Measurements from ENCODE around the gene UBE2D1. TPM values are rescaled to one million over a fixed set of nuclear protein-coding genes. Genes with fewer than 3 reads are reported as not detected.

UBE2D1 gene
- total RNA-seq, 1 experiment from 2014 or later = 24.6 TPM

DNA sequence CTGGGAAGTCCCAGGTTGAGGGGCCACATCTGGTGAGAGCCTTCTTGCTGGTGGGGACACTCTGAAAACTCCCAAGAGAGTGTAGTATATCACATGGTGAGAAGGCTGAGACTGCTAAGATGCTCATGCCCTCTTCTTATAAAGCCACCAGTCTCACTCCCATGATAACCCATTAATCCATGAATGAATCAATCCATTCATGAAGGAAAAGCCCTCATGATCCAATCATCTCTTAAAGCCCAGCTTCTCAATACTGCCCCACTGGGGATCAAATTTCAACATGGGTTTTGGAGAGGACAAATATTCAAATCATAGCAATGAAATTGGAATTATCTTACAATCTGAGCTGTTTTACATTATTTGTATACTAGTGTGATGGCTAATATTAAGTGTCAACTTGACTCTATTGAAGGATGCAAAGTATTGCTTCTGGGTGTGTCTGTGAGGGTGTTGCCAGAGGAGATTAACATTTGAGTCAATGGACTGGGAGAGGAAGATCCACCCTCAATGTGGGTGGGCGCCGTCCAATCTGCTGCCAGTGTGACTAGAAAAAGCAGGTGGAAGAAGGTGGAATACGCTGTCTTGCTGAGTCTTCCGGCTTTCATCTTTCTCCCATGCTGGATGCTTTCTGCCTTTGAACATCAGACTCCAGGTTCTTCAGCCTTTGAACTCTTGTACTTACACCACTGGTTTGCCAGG, 14.3 kb upstream of the UBE2D1 start:
- DNase-seq (ENCODE audit: low spot score) (no peak), ATAC-seq (no peak)
- Mint-ChIP-seq H3K27ac (no peak overlapping the region), H3K4me1 (0 out of 2 replicates have a peak, but pooled peaks cover 2% of the 10 kb centered on the region), H3K9me3 (no peaks in the 10 kb centered on the region), H3K4me3 (no peak overlapping the region), H3K36me3 (no peaks in the 10 kb centered on the region), H3K27me3 (ENCODE audit: low read depth) (no peaks in the 10 kb centered on the region; the same call in 1 of the 2 replicates)
- CTCF ChIA-PET = no interaction called here
- POLR2A ChIA-PET = no interaction called here
- no peak for TF ChIP-seq ESRRA (CRISPR knock-in tag; IDR thresholded peaks at IDR 0.05; ENCODE audit: borderline replicate concordance)
- TF ChIP-seq, protein P1, sequence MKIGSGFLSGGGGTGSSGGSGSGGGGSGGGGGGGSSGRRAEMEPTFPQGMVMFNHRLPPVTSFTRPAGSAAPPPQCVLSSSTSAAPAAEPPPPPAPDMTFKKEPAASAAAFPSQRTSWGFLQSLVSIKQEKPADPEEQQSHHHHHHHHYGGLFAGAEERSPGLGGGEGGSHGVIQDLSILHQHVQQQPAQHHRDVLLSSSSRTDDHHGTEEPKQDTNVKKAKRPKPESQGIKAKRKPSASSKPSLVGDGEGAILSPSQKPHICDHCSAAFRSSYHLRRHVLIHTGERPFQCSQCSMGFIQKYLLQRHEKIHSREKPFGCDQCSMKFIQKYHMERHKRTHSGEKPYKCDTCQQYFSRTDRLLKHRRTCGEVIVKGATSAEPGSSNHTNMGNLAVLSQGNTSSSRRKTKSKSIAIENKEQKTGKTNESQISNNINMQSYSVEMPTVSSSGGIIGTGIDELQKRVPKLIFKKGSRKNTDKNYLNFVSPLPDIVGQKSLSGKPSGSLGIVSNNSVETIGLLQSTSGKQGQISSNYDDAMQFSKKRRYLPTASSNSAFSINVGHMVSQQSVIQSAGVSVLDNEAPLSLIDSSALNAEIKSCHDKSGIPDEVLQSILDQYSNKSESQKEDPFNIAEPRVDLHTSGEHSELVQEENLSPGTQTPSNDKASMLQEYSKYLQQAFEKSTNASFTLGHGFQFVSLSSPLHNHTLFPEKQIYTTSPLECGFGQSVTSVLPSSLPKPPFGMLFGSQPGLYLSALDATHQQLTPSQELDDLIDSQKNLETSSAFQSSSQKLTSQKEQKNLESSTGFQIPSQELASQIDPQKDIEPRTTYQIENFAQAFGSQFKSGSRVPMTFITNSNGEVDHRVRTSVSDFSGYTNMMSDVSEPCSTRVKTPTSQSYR (CRISPR knock-in tag; IDR thresholded peaks at IDR 0.05) = no peak
- no peak for TF ChIP-seq MYBL2 (CRISPR knock-in tag; IDR thresholded peaks at IDR 0.05)
- TF ChIP-seq ZNF425 (CRISPR knock-in tag; conservative IDR thresholded peaks at IDR 0.05) = no peak
- no peak for TF ChIP-seq TEAD1 (CRISPR knock-in tag; IDR thresholded peaks at IDR 0.05)
- TF ChIP-seq, protein P2, sequence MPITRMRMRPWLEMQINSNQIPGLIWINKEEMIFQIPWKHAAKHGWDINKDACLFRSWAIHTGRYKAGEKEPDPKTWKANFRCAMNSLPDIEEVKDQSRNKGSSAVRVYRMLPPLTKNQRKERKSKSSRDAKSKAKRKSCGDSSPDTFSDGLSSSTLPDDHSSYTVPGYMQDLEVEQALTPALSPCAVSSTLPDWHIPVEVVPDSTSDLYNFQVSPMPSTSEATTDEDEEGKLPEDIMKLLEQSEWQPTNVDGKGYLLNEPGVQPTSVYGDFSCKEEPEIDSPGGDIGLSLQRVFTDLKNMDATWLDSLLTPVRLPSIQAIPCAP (CRISPR knock-in tag; IDR thresholded peaks at IDR 0.05) = no peak
- no peak for TF ChIP-seq RORB (CRISPR knock-in tag; IDR thresholded peaks at IDR 0.05)
- TF ChIP-seq ZNF396 (CRISPR knock-in tag; IDR thresholded peaks at IDR 0.05; ENCODE audit: borderline replicate concordance) = no peak
- no peak for TF ChIP-seq NFYB (CRISPR knock-in tag; conservative IDR thresholded peaks at IDR 0.05; ENCODE audit: low read depth)
- TF ChIP-seq MAX (CRISPR knock-in tag; IDR thresholded peaks at IDR 0.05) = no peak
- no peak for TF ChIP-seq FOXK1 (CRISPR knock-in tag; IDR thresholded peaks at IDR 0.05)

GRCh38 chr10:58322072-58322834, 12.6 kb upstream of the UBE2D1 start:
- DNase-seq (ENCODE audit: low spot score) (no peak), ATAC-seq (no peak)
- Mint-ChIP-seq H3K4me1 (0 out of 2 replicates have a peak, but pooled peaks cover 2% of the 10 kb centered on the region), H3K9me3 (no peaks in the 10 kb centered on the region), H3K36me3 (no peaks in the 10 kb centered on the region), H3K27ac (0 out of 2 replicates have a peak overlapping the region, but pooled peaks have one; percentile 7), H3K4me3 (no peak overlapping the region), H3K27me3 (ENCODE audit: low read depth) (peaks cover 3% of the 10 kb centered on the region)
- CTCF ChIA-PET = no interaction called here
- POLR2A ChIA-PET = no interaction called here
- TF ChIP-seq ZBTB21 (CRISPR knock-in tag; IDR thresholded peaks at IDR 0.05; ENCODE audit: borderline replicate concordance) = no peak
- no peak for TF ChIP-seq TEAD4 (CRISPR knock-in tag; IDR thresholded peaks at IDR 0.05)
- TF ChIP-seq ZNF121 (CRISPR knock-in tag; IDR thresholded peaks at IDR 0.05) = no peak
- no peak for TF ChIP-seq ELF4 (CRISPR knock-in tag; IDR thresholded peaks at IDR 0.05; ENCODE audit: low read depth)
- no peak for TF ChIP-seq MXD4 (CRISPR knock-in tag; IDR thresholded peaks at IDR 0.05; ENCODE audit: borderline replicate concordance)
- no peak for TF ChIP-seq HMGA2 (CRISPR knock-in tag; IDR thresholded peaks at IDR 0.05)
- no peak for TF ChIP-seq EMX1 (CRISPR knock-in tag; IDR thresholded peaks at IDR 0.05)
- TF ChIP-seq, protein P3, sequence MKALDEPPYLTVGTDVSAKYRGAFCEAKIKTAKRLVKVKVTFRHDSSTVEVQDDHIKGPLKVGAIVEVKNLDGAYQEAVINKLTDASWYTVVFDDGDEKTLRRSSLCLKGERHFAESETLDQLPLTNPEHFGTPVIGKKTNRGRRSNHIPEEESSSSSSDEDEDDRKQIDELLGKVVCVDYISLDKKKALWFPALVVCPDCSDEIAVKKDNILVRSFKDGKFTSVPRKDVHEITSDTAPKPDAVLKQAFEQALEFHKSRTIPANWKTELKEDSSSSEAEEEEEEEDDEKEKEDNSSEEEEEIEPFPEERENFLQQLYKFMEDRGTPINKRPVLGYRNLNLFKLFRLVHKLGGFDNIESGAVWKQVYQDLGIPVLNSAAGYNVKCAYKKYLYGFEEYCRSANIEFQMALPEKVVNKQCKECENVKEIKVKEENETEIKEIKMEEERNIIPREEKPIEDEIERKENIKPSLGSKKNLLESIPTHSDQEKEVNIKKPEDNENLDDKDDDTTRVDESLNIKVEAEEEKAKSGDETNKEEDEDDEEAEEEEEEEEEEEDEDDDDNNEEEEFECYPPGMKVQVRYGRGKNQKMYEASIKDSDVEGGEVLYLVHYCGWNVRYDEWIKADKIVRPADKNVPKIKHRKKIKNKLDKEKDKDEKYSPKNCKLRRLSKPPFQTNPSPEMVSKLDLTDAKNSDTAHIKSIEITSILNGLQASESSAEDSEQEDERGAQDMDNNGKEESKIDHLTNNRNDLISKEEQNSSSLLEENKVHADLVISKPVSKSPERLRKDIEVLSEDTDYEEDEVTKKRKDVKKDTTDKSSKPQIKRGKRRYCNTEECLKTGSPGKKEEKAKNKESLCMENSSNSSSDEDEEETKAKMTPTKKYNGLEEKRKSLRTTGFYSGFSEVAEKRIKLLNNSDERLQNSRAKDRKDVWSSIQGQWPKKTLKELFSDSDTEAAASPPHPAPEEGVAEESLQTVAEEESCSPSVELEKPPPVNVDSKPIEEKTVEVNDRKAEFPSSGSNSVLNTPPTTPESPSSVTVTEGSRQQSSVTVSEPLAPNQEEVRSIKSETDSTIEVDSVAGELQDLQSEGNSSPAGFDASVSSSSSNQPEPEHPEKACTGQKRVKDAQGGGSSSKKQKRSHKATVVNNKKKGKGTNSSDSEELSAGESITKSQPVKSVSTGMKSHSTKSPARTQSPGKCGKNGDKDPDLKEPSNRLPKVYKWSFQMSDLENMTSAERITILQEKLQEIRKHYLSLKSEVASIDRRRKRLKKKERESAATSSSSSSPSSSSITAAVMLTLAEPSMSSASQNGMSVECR (CRISPR knock-in tag; IDR thresholded peaks at IDR 0.05; ENCODE audit: borderline replicate concordance) = no peak
- TF ChIP-seq OVOL2 (CRISPR knock-in tag; IDR thresholded peaks at IDR 0.05; ENCODE audit: borderline replicate concordance) = no peak
- TF ChIP-seq RORB (CRISPR knock-in tag; IDR thresholded peaks at IDR 0.05) = no peak
- no peak for TF ChIP-seq ZNF671 (CRISPR knock-in tag; IDR thresholded peaks at IDR 0.05)
- TF ChIP-seq ZNF219 (CRISPR knock-in tag; IDR thresholded peaks at IDR 0.05; ENCODE audit: borderline replicate concordance) = no peak
- no peak for TF ChIP-seq ZNF512 (CRISPR knock-in tag; IDR thresholded peaks at IDR 0.05; ENCODE audit: borderline replicate concordance)
